Glomerular endothelial cell (primary cell): ENCODE results near the gene USP2. TPM values are rescaled to one million over a fixed set of nuclear protein-coding genes. Genes with fewer than 3 reads are reported as not detected.

Source experiments
- DNase-seq: peaks from one replicate; pipeline ENCODE4 v3.0.0-alpha.2; 2011; ENCODE audit warnings: low read depth, low spot score; ENCODE audit errors: extremely low read depth
- total RNA-seq: library from RNA; depleted of rRNA; stranded (reverse); fragments of >200 nt; gene quantifications from 2 replicates; pipeline ENCODE4 v1.2.3, GENCODE V29; 2015

Gene USP2
- total RNA-seq, 1 donor from 2014 or later, result 0.41 TPM

GRCh38 chr11:119332111-119332765, 49.3 kb downstream of the USP2 start:
- DNase-seq, result no peak

- DNase-seq, result no peak
Observed at GRCh38 chr11:119330237-119330636, 51.3 kb downstream of the USP2 start.

- DNase-seq, result no peak
Observed at GRCh38 chr11:119329320-119329719, 52.2 kb downstream of the USP2 start.

GRCh38 chr11:119324189-119324588, 57.3 kb downstream of the USP2 start:
- DNase-seq, result no peak

- DNase-seq, result no peak
Observed at GRCh38 chr11:119323532-119324033, 57.9 kb downstream of the USP2 start.

GRCh38 chr11:119322921-119323531, 58.5 kb downstream of the USP2 start:
- no peak for DNase-seq

- DNase-seq, result no peak
Observed at GRCh38 chr11:119322360-119322739, 59.1 kb downstream of the USP2 start.

GRCh38 chr11:119320776-119321524, 60.5 kb downstream of the USP2 start:
- DNase-seq, result no peak

GRCh38 chr11:119320240-119320775, 61.2 kb downstream of the USP2 start:
- no peak for DNase-seq

GRCh38 chr11:119319700-119320239, 61.7 kb downstream of the USP2 start:
- DNase-seq, result no peak

- no peak for DNase-seq
Observed at GRCh38 chr11:119319136-119319699, 62.3 kb downstream of the USP2 start.

GRCh38 chr11:119318240-119319135, 63.0 kb downstream of the USP2 start:
- DNase-seq, result no peak

- DNase-seq, result no peak
Observed at GRCh38 chr11:119317592-119318239, 63.8 kb downstream of the USP2 start.

GRCh38 chr11:119316729-119317591, 64.5 kb downstream of the USP2 start, which contains the start of gene MCAM:
TSS of gene MCAM (minus strand) at chr11:119317130. CDS start at chr11:119317101, 29 bp downstream.
- DNase-seq, result no peak

- no peak for DNase-seq
Observed at GRCh38 chr11:119316016-119316728, 65.3 kb downstream of the USP2 start.

- DNase-seq, result no peak
Observed at GRCh38 chr11:119315131-119316015, 66.1 kb downstream of the USP2 start.

GRCh38 chr11:119314726-119315125, 66.8 kb downstream of the USP2 start:
- no peak for DNase-seq
